HG02970 (cell line): Measurements from ENCODE around the gene MAGEC3.

Experiments
- ATAC-seq: cut with Tn5 transposase; IDR thresholded peaks from one replicate; pipeline ENCODE4 v1.9.1; 2021; ENCODE audit warnings: mild to moderate bottlenecking, moderate library complexity, moderate number of reproducible peaks; ENCODE audit not compliant: unreplicated experiment, low FRiP score

Gene MAGEC3

DNA sequence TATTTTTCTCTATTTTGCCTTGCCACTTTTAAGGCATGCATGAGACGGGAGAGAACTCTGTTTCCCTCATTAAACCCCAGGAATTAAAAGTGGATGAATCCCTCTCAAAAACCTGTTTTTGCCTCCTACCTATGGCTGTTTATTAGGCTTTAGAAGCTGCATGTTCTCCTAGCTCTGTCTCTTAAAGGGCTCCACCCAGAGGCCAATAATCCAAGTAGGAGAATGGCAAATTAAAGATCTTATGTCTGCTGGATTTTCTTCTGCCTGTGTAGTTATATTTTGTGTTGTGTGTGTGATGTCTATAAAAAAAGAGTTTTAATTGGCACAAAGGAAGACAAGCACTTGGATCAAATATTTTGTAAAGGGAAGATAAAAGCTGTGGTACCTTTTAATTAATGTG is 98.0 kb downstream of the MAGEC3 start:
- no peak for ATAC-seq

DNA sequence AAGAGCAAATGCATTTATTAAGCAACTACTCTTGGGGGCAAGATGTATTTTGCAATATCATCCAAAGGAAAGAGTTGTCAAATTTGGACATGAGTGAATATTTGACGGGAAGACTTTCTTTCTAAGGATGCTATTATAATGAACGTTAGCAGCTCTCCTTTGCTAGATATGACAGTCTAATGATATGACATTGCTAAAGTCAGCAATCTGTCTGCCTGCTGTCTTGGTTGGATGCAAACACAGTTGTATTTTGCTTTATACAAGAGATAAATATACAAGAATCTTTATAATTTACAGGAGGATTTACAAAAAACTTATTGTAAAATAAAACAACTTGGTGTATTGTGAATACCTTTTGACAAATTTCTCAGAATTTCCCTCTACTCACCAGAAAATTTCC is 103.1 kb downstream of the MAGEC3 start:
- no peak for ATAC-seq

DNA sequence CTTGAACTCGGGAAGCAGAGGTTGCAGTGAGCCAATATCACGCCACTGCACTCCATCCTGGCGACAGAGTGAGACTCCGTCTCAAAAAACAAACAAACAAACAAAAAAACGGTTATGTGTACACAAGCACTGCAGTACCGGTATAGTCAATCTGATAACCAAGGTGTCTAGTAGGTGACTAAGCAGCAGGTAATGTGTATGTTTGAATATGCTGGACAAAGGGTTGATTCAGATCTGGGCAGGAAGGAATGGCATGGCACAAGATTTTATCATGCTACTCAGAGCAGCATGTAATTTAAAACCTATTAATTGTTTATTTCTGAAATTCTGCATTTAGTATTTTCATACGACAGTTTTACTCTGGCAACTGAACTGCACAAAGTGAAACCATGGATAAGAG is 107.3 kb downstream of the MAGEC3 start:
- no peak for ATAC-seq

DNA sequence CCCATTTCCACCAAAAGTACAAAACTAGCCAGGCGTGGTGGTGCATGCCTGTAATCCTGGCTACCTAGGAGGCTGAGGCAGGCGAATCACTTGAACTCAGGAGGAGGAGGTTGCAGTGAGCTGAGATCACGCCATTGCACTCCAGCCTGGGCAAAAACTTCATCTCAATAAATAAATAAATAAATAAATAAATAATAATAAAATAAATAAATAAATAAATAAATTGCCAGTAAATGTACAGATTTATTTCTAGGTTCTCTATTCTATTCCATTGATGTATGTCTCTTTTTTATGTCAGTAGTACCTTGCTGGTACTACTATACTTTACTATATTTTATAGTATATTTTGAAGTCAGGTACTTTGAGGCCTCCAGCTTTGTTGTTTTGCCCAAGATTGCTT is 109.2 kb downstream of the MAGEC3 start:
- no peak for ATAC-seq
